Pancreas (tissue), 10 donors: ENCODE data around the gene FUOM. TPM values are rescaled to one million over a fixed set of nuclear protein-coding genes. Genes with fewer than 3 reads are reported as not detected.

Experiments used
- ATAC-seq, 4 donors: fragments of 200-7000 bp; cut with Tn5 transposase; one replicate each; pipeline versions ENCODE4 v1.8.0 to v1.9.1; 2020; ENCODE audit warnings: mild to moderate bottlenecking in 4 of 4, moderate library complexity in 4 of 4
- DNase-seq, 6 donors: peaks; one replicate each; pipeline ENCODE4 v3.0.0-alpha.2; 2020
- FAIRE-seq: peaks from 2 replicates; lab custom pipeline; 2012; peaks lifted over from hg19 to GRCh38; lab: Jason Lieb, UNC
- H3K27ac ChIP-seq, 4 donors: fragments of 200-600 bp; sonication (generic); 1 replicate in 3 of 4; 2 replicates in 1 of 4; pipeline versions ENCODE4 v1.5.0 to v1.8.0; 2020
- H3K27me3 ChIP-seq, 4 donors: fragments of 200-600 bp; one replicate each; pipeline ENCODE4 v1.8.0; 2021
- H3K36me3 ChIP-seq, 3 donors: fragments of 200-600 bp; sonication (generic) in 1 of 3; one replicate each; pipeline versions ENCODE4 v1.5.0 to v1.8.0; 2020 to 2021
- H3K4me1 ChIP-seq, 3 donors: fragments of 200-600 bp; one replicate each; pipeline ENCODE4 v1.8.0; 2021
- H3K4me3 ChIP-seq, 4 donors: fragments of 200-600 bp; sonication (generic) in 2 of 4; one replicate each; pipeline versions ENCODE4 v1.5.0 to v1.8.0; 2020 to 2021
- H3K9me3 ChIP-seq, 4 donors: fragments of 200-600 bp; one replicate each; pipeline ENCODE4 v1.8.0; 2021
- CTCF ChIP-seq, 4 donors: fragments of 200-600 bp; sonication (generic) in 3 of 4; IDR thresholded peaks; one replicate each; pipeline versions ENCODE4 v1.5.0 to v1.8.0; 2021; ENCODE audit warnings: antibody characterized with exemption in 4 of 4
- WGBS, 2 donors: extraction: QIAGEN DNeasy Blood & Tissue Kit; methylation state at CpG; one replicate each; pipeline ENCODE4 v1.1.7; 2013; 5-methylcytosine and 5-hydroxymethylcytosine counted together
- intact Hi-C, 3 donors: fragments of 100-400 bp; cut with DNase I; formaldehyde crosslinking; loops; one replicate each; pipeline versions ENCODE4 v1.11.1 to v1.14.2; 2022
- polyA plus RNA-seq, 2 donors: library from polyadenylated mRNA; stranded (reverse); fragments of 200-250 nt; gene quantifications; one replicate each; pipeline ENCODE4 v1.2.3, GENCODE V29; 2013
- total RNA-seq, 6 donors: library from RNA; stranded (reverse); fragmentation: NEBNext Ultra II Directional in 4 of 6; extraction: Animal tissue kit (Norgen Biotek cat#: 25700) in 4 of 6; gene quantifications; one replicate each; pipeline versions ENCODE4 v1.2.1 to v1.2.4, GENCODE V29; 2021 to 2023
- donor health status: healthy with polysubstance abuse.
- donor health status: DM: no; HTN: no; CAD: no; lungs with moderate emphysema.
- donor health status: DM: no; HTN: no; CAD: no.
- donor health status: control.
- donor health status: control.
- donor health status: Bipolar disorder and iron deficiency.
- donor health status: DM: yes; HTN: yes; CAD: no.
- donor health status: DM: no; HTN: no; CAD: no.
- donor health status: DM: no; HTN: no; CAD: no.
- donor health status: DM: yes; HTN: yes; CAD: no.

The FUOM gene
- total and polyA plus RNA-seq, 8 donors, result 6.3 to 19.2 (median 10.3) TPM

- peaks cover 0 to 19% (median 0%) of the 10 kb centered on the region in 3 donors for H3K36me3 ChIP-seq
- peaks cover 10 to 20% (median 10%) of the 10 kb centered on the region in 3 donors for H3K4me1 ChIP-seq
- DNase-seq (peak in 3 of 6 donors; percentile 42 to 59 (median 53)), ATAC-seq (peak; percentile 6 to 71 (median 50)), FAIRE-seq (no peak)
- no peak for TF ChIP-seq CTCF (IDR thresholded peaks at IDR 0.05)
- peak overlapping the region in 1 of 4 donors; percentile 32 for H3K27ac ChIP-seq
- H3K27me3 ChIP-seq, result no peaks in the 10 kb centered on the region
- no peak overlapping the region for H3K4me3 ChIP-seq
- intact Hi-C loops, result no loop called here
- 34 to 36% methylated on average over 17 of the region's 17 CpGs for WGBS, 2 donors
- H3K9me3 ChIP-seq, result no peaks in the 10 kb centered on the region
Measured at GRCh38 chr10:133359972-133360610, 2.3 kb upstream of the FUOM start.

GRCh38 chr10:133359554-133359971, 1.7 kb upstream of the FUOM start:
- Histone ChIP-seq H3K4me1 (peaks cover 10 to 20% (median 10%) of the 10 kb centered on the region in 3 donors), H3K27ac (peak overlapping the region in 2 of 4 donors; percentile 5 to 32), H3K4me3 (no peak overlapping the region), H3K27me3 (no peaks in the 10 kb centered on the region), H3K36me3 (peaks cover 0 to 13% (median 0%) of the 10 kb centered on the region in 3 donors), H3K9me3 (no peaks in the 10 kb centered on the region)
- intact Hi-C loops, result no loop called here
- peak; percentile 58 to 59 (median 58) for ATAC-seq
- TF ChIP-seq CTCF (IDR thresholded peaks at IDR 0.05), result no peak
- FAIRE-seq, result no peak
- WGBS, 2 donors, result 14 to 15% methylated on average over 6 of the region's 6 CpGs
- DNase-seq, result peak; percentile 51 to 91 (median 76)

- Histone ChIP-seq H3K27ac (peak overlapping the region in 3 of 4 donors; percentile 5 to 46 (median 32)), H3K4me1 (peaks cover 10 to 20% (median 10%) of the 10 kb centered on the region in 3 donors), H3K27me3 (no peaks in the 10 kb centered on the region), H3K4me3 (no peak overlapping the region), H3K9me3 (no peaks in the 10 kb centered on the region), H3K36me3 (peaks cover 0 to 11% (median 0%) of the 10 kb centered on the region in 3 donors)
- no peak for FAIRE-seq
- intact Hi-C loops, result no loop called here
- WGBS, 2 donors, result 71 to 81% methylated on average over 11 of the region's 11 CpGs
- ATAC-seq, result peak in 1 of 4 donors; percentile 4
- DNase-seq, result peak in 1 of 6 donors; percentile 62
- TF ChIP-seq CTCF (IDR thresholded peaks at IDR 0.05), result no peak
Measured at GRCh38 chr10:133358925-133359310, 1.1 kb upstream of the FUOM start.

GRCh38 chr10:133358162-133358924, 524 bp upstream of the FUOM start:
- Histone ChIP-seq H3K36me3 (peaks cover 0 to 11% (median 0%) of the 10 kb centered on the region in 3 donors), H3K9me3 (no peaks in the 10 kb centered on the region), H3K27ac (peak overlapping the region in 2 of 4 donors; percentile 32 to 46), H3K4me3 (no peak overlapping the region), H3K27me3 (no peaks in the 10 kb centered on the region), H3K4me1 (peaks cover 10 to 20% (median 10%) of the 10 kb centered on the region in 3 donors)
- FAIRE-seq, result no peak
- intact Hi-C loops, result no loop called here
- peak in 4 of 6 donors; percentile 28 to 89 (median 68) for DNase-seq
- ATAC-seq, result peak in 2 of 4 donors; percentile 11 to 31
- WGBS, 2 donors, result 83 to 87% methylated on average over 34 to 41 of the region's 41 CpGs
- no peak for TF ChIP-seq CTCF (IDR thresholded peaks at IDR 0.05)
